CD4-positive, alpha-beta T cell (primary cell): ENCODE measurements around the gene CHST15. TPM values are rescaled to one million over a fixed set of nuclear protein-coding genes. Genes with fewer than 3 reads are reported as not detected.

Source experiments
- ATAC-seq: fragments of 200-7000 bp; cut with Tn5 transposase; one replicate; pipeline ENCODE4 v1.10.0; 2022; ENCODE audit warnings: mild to moderate bottlenecking; ENCODE audit not compliant: poor library complexity
- CTCF ChIA-PET: fragments of 350-600 bp; sonication (Branson Sonifier 250); formaldehyde crosslinking; loops from one replicate; lab custom pipeline; 2021; ENCODE audit warnings: antibody characterized with exemption, inconsistent platforms; lab: Charles Lee
- POLR2A ChIA-PET: fragments of 350-600 bp; sonication (Branson Sonifier 250); formaldehyde crosslinking; loops from one replicate; lab custom pipeline; 2021; ENCODE audit warnings: antibody characterized with exemption, inconsistent platforms; lab: Charles Lee
- DNase-seq, 14 experiments: peaks; one replicate each; pipeline ENCODE4 v3.0.0-alpha.2; 2013 to 2020; ENCODE audit warnings: mixed read lengths in 2 of 14
- H3K27ac ChIP-seq, 2 donors: one replicate each; pipeline versions ENCODE4 v1.5.1 to v1.7.0; 2013; ENCODE audit warnings: low read length in 2 of 2, low read depth in 1 of 2, mild to moderate bottlenecking in 1 of 2
- H3K27me3 ChIP-seq, 2 experiments: 1 replicate in 1 of 2; 2 replicates in 1 of 2; pipeline versions ENCODE4 v1.6.1 to v1.7.0; 2013; ENCODE audit warnings: low read length in 2 of 2, control low read depth in 1 of 2, mild to moderate bottlenecking in 1 of 2, moderate library complexity in 1 of 2; ENCODE audit not compliant: insufficient read depth in 2 of 2, control insufficient read depth in 1 of 2
- H3K36me3 ChIP-seq: one replicate; pipeline ENCODE4 v1.6.1; 2013; ENCODE audit warnings: low read length, control low read depth; ENCODE audit not compliant: insufficient read depth
- H3K4me1 ChIP-seq: one replicate; pipeline ENCODE4 v1.6.1; 2013; ENCODE audit warnings: low read length, control low read depth; ENCODE audit not compliant: insufficient read depth
- H3K4me3 ChIP-seq: one replicate; pipeline ENCODE4 v1.5.1; 2013; ENCODE audit warnings: mild to moderate bottlenecking, low read length, moderate library complexity
- H3K9me3 ChIP-seq, 2 experiments: 1 replicate in 1 of 2; 2 replicates in 1 of 2; pipeline versions ENCODE4 v1.6.1 to v1.7.0; 2013; ENCODE audit warnings: low read length in 2 of 2, mild to moderate bottlenecking in 2 of 2, control low read depth in 1 of 2, moderate library complexity in 1 of 2; ENCODE audit not compliant: control insufficient read depth in 1 of 2, insufficient read depth in 1 of 2
- H3K27ac Mint-ChIP-seq: one replicate; pipeline ENCODE4 v1.8.0; 2020; ENCODE audit warnings: mixed read lengths
- H3K27me3 Mint-ChIP-seq: one replicate; pipeline ENCODE4 v1.8.0; 2021; ENCODE audit warnings: mixed read lengths
- H3K36me3 Mint-ChIP-seq: one replicate; pipeline ENCODE4 v1.8.0; 2021; ENCODE audit warnings: low read depth, mixed read lengths
- H3K4me1 Mint-ChIP-seq: one replicate; pipeline ENCODE4 v1.8.0; 2021; ENCODE audit warnings: low read depth, mixed read lengths
- H3K4me3 Mint-ChIP-seq: one replicate; pipeline ENCODE4 v1.8.0; 2020; ENCODE audit warnings: mild to moderate bottlenecking, mixed read lengths
- H3K9me3 Mint-ChIP-seq: one replicate; pipeline ENCODE4 v1.8.0; 2020; ENCODE audit warnings: mixed read lengths
- CTCF ChIP-seq: fragments of 200-600 bp; IDR thresholded peaks from one replicate; pipeline ENCODE4 v1.8.0; 2022; ENCODE audit warnings: antibody characterized with exemption, mild to moderate bottlenecking
- intact Hi-C, 2 experiments: fragments of 100-400 bp; cut with DNase I in 1 of 2; cut with micrococcal nuclease in 1 of 2; formaldehyde crosslinking; loops; one replicate each; pipeline versions ENCODE4 v1.15.1 to v1.9.0; 2023 to 2025; cut with DNase I, micrococcal nuclease
- total RNA-seq, 174 experiments: library from RNA in 2 of 174; stranded (reverse) in 2 of 174; gene quantifications; one replicate each; pipeline ENCODE4 v1.2.3 and lab custom pipeline; 2021 to 2026

CHST15 gene
- total RNA-seq, 2 experiments from 2014 or later = 0.42 to 0.52 TPM

GRCh38 chr10:124057601-124058000, 35.8 kb downstream of the CHST15 start:
- ChIA-PET POLR2A (no interaction called here), CTCF (no interaction called here)
- Mint-ChIP-seq H3K27me3 (no peaks in the 10 kb centered on the region), H3K4me1 (no peaks in the 10 kb centered on the region), H3K9me3 (no peaks in the 10 kb centered on the region), H3K27ac (no peak overlapping the region), H3K36me3 (no peaks in the 10 kb centered on the region), H3K4me3 (no peak overlapping the region)
- TF ChIP-seq CTCF = no peak
- DNase-seq (no peak), ATAC-seq (no peak)
- no peaks in the 10 kb centered on the region for H3K36me3 ChIP-seq
- H3K4me1 ChIP-seq = no peaks in the 10 kb centered on the region
- H3K4me3 ChIP-seq = no peak overlapping the region
- peaks cover 0 to 8% of the 10 kb centered on the region in 2 experiments for H3K9me3 ChIP-seq
- H3K27me3 ChIP-seq = no peaks in the 10 kb centered on the region
- H3K27ac ChIP-seq = no peak overlapping the region
- intact Hi-C loops = no loop called here

- ChIA-PET CTCF (no interaction called here), POLR2A (no interaction called here)
- TF ChIP-seq CTCF = no peak
- Mint-ChIP-seq H3K27me3 (no peaks in the 10 kb centered on the region), H3K9me3 (no peaks in the 10 kb centered on the region), H3K4me1 (no peaks in the 10 kb centered on the region), H3K27ac (no peak overlapping the region), H3K4me3 (no peak overlapping the region), H3K36me3 (no peaks in the 10 kb centered on the region)
- ATAC-seq = no peak
- intact Hi-C loops = no loop called here
- Histone ChIP-seq H3K27ac (no peak overlapping the region), H3K4me3 (no peak overlapping the region), H3K27me3 (no peaks in the 10 kb centered on the region), H3K4me1 (no peaks in the 10 kb centered on the region), H3K9me3 (peaks cover 0 to 8% of the 10 kb centered on the region in 2 experiments), H3K36me3 (no peaks in the 10 kb centered on the region)
- DNase-seq = no peak
Observed at GRCh38 chr10:124056337-124056980, 36.9 kb downstream of the CHST15 start.

GRCh38 chr10:124053971-124054370, 39.4 kb downstream of the CHST15 start:
- Histone ChIP-seq H3K9me3 (no peaks in the 10 kb centered on the region), H3K36me3 (no peaks in the 10 kb centered on the region), H3K4me1 (no peaks in the 10 kb centered on the region), H3K4me3 (no peak overlapping the region), H3K27ac (no peak overlapping the region), H3K27me3 (no peaks in the 10 kb centered on the region)
- intact Hi-C loops = no loop called here
- POLR2A ChIA-PET = no interaction called here
- Mint-ChIP-seq H3K27me3 (no peaks in the 10 kb centered on the region), H3K27ac (no peak overlapping the region), H3K36me3 (no peaks in the 10 kb centered on the region), H3K4me1 (no peaks in the 10 kb centered on the region), H3K4me3 (no peak overlapping the region), H3K9me3 (no peaks in the 10 kb centered on the region)
- TF ChIP-seq CTCF = no peak
- CTCF ChIA-PET = no interaction called here
- ATAC-seq = no peak
- DNase-seq = no peak
